DMS 273 (cell line): ENCODE data around the gene CLEC2L.

Source experiments
- DNase-seq: peaks from one replicate; lab custom pipeline; 2025; ENCODE audit not compliant: unreplicated experiment; lab: John Stamatoyannopoulos, UW

Gene CLEC2L

DNA sequence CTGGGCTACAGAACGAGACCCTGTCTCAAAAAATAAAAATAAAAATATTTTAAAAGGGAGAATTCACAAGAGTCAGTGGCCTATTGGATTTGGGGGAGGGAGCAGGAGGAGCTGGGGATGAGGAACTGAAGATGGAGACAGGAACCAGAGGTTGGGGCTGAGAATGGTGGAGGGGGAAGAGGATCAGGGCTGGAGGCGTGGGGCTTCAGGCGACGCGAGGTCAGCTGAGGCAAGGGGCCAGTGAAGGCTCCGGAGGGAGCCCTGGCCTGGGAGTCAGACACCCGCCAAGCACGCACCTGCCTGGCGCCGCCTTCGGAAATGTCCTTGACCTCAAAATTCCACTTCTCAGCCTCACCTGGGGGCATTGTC, 671 bp upstream of the CLEC2L start:
- no peak for DNase-seq

DNA sequence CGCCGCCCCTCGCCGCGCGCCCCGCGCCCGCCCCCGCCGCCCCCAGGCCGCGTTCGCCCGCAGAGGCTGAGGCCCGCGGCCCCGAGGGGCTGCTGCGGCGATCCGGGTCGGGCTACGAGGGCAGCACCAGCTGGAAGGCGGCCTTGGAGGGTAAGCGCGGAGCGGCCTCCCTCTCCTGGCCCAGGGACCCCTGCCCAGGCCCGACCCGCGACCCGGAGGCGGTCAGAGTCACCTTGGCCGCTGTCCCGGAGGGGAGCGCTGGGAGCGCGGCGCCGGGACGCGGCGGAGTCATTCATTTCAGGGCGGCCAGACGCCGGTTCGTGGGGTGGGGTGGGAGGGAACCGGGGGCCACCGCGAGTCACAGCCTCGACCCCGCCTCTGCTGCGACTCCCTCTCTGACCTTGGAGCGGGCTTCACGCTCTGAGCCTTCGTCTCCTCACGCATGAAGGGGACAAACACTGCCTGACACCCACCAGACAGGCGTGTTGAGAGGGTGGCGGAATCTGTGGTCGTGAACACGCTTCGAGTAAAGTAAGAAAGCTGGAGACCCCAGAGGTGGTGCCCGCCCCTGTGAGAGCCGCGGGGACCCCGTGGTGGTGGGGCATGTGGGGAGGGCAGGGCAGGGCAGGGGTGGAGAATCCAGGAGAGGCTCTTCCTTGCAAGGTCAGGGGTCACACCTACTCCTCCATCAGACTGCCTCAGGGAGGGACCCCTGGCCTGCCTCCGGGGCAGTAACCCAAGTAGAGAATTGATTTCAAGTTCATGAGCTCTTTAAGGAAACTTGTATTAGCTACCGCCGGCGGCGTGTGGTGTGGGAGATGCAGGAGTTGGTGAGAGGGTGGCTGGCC, 707 bp downstream of the CLEC2L start:
- peak; percentile 48 for DNase-seq

DNA sequence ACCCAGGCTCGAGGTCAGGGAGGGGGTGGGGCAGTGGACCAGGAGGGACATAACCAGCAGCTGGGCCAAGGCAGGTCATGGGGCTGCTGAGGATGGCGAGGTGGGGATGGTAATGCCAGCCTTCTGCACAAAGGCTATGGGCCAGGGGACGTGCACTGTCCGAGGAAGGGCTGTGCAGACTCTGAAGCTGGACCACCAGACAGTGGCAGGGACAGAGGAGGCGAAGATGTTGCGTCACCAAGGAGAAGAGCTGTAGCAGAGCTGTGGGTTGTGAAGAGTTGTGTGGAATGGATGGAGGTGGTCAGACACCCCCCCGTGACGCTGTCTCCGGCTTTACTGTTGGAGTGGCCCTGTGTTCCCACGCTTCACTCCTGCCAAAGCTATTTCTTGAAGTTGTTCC, 1.8 kb downstream of the CLEC2L start:
- no peak for DNase-seq

DNA sequence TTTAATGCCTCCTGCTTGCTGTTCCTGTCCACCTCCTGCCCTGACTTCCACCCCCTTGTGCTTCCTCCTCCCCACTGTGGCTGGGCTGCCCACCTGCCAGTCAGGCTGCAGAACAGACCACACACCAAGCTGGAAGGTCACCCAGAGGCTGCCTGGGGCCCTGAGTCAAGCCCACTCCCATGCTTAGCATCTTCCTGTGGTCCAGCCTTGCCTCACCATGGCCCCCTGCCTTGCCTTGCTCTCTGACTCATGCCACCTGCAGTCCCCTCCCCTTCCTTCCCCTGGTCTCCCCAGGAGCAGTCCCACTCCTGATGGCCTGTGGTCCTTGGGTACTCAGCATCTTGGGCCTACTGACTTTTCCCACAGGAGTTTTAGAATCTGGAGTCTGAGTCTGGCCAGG, 2.3 kb downstream of the CLEC2L start:
- no peak for DNase-seq

DNA sequence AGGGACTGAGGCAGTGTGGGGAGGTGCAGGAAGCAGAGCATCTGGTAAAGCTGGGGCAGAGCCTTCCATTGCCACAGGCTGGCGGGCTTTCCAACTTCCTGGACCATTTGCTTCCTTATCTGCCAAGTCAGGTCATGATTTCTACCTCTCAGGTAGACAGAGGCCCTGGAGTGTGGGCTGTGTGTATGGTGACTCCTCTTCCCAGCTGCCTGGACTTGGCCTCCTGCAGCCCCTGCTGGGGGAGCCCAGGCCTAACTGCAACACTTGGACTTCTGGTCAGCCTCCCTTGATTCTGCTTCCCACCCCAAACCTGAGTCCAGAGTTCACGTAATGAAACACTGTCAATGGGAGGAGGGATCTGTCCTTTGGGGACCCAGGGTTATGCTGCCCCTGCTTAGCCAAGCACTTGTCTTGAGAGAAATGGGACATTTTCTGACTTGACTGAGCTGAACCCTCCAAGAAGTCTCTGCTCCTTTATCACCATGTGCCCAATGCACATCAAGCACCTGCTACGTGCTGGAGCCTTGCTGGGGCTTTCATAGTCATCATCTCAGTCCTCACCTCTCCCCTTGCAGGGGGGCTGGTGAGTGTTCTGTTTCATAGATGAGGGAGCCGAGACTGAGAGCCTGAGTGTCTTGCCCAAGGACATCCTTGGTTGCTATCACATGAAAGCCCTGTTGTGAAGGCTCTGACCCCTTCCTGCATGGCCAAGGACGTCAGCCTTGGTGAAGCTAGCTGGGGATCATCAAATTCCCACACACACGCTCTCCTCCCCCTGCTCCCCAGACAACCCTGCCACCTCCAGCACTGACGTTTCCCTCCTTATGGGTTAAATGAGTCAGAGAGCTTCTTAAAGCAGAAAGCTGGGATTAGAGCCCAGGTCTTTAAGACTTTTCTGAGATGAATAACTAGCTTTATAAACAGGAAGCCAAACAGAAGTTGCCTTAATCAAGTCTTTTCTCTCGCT, 3.4 kb downstream of the CLEC2L start:
- DNase-seq, result no peak

DNA sequence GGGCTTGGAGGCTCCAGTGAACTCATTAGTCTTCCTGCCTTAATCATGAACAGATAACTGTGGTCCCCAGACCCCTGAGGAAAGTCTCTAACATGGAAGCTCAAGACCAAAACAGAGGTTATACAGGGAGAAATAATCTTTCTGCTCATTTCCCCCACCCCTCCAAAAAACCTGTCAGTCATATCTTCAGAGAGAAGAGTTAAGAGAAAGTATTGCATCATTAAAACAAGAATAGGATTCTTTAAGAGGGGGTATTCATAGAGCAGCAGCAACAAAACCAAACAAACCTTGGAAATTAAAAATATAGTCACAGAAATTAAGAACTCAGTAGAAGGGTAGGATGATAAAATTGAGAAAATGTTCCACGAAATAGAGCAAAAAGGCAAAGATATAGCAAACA, 7.6 kb downstream of the CLEC2L start:
- DNase-seq, result no peak

DNA sequence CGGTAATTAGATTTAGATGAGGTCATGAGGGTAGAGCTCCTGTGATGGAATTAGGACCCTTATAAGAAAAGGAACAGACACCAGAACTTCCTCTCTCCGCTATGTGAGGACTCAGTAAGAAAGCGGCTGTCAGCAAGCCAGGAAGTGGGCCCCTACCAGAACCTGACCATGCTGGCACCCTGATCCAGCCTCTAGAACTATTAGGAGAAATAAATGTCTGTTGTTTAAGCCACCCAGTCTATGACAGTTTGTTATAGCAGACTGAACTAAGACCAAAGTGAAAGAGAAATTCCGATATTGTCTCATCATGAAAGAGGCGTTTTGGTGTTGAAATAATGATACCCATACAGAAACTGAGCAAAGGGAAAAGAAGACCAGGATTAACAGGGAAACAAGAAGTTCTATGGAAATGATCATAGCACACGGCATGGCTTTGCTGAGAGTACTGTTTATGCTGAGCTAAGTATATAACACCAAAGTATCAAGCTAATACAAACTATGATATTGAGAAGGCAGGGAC, 9.2 kb downstream of the CLEC2L start:
- no peak for DNase-seq

DNA sequence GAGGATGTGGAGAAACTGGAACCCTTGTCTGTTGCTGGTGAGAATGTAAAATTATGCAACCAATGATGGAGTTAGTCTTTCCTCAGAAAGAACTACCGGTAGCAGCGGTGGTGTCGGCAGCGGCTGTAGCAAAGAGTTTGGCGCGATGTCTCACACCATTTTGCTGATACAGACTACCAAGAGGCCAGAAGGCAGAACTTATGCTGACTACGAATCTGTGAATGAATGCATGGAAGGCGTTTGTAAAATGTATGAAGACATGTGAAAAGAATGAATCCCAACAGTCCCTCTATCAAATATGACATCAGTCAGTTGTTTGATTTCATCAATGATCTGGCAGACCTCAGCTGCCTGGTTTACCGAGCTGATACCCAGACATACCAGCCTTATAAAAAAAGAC, 10.6 kb downstream of the CLEC2L start:
- DNase-seq, result no peak

DNA sequence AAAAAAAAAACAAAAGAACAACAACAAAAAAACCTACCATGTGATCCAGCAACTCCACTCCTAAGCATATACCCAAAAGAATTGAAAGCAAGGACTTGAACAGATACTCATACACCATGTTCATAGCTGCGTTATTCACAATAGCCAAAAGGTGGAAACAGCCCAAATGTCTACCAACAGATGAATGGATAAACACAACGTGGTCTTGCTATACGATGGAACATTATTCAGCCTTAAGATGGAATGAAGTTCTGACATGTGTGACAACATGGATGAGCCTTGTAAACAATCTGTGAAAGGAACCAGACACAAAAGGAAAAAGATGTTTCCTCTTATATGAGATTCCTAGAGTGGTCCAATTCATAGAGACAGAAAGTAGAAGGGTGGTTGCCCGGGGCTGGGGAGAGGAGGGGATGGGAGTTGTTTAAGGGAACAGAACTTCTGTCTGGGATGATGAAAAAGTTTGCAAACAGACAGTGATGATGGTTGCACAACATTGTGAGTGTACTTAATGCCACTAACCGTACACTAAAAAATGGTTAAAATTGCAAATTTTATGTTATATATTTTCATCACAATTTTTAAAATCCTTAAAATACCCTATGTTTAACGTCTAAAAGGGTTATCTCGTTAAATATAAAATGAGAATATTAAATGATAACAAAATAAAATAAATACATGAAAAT, 11.6 kb downstream of the CLEC2L start:
- DNase-seq, result no peak

DNA sequence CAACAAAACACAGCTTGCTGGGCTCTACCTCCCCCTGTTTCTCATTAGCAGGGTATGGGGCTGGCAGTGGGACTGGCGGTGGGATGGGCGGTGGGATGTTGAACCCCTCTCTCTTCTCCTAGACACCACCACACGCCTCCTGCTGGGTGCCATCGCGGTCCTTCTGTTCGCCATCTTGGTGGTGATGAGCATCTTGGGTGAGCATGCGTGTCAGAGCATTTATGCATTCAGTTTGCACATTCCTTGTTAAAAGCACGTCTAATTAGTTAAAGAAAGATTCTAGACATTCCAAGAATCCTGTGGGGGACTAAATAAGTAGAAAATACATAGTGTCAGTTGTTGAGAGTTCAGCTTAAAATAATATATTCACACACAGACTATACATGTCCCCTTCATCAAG, 12.7 kb downstream of the CLEC2L start:
- DNase-seq, result no peak

DNA sequence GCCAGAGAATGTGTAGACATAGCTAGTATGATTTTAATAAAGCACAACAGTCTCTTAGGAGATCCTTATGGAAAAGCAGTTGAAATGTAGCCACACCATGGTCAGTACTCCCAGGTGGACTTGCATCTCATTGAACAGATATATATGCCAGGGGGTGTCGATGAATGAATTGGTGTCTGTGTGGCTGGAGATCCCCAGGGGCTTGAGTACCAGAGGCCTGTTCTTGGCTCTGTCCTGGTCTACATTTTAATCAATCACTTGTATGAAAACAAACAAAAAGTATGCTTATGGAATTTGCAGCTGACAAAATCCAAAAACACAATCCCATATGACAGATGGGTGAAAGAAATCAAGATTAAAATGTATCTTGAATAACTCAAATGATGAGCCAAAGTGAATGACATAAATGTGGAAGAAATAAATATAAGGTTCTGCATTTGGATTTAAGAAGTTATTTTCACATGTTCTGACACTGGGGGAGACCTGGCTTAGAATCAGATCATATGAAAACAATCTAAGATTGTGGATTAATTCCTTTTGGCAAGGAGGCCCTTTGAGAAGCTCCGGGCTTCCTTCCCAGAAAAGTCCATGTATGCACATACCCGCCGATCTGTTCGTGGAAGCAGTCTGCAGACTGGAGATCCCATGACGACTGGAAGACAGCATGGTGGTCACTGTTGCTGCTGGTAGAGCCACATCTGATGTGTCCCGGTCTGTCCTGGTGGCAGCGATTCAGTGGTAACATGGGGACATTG, 15.6 kb downstream of the CLEC2L start:
- no peak for DNase-seq

DNA sequence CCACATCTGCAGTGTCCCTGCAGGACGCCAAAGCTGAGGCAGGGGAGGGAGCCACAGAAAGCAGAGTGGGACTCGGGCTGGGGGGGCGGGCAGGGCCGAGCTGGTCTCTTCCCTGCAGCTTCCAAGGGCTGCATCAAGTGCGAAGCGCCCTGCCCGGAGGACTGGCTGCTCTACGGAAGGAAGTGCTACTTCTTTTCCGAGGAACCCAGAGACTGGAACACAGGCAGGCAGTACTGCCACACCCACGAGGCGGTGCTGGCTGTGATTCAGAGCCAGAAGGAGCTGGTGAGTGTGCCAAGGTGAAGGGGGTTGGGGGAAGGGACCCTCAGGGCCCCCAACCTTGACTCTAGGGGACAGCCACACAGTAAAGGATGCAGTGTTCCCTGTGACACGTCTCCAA, 16.7 kb downstream of the CLEC2L start:
- DNase-seq, result no peak

DNA sequence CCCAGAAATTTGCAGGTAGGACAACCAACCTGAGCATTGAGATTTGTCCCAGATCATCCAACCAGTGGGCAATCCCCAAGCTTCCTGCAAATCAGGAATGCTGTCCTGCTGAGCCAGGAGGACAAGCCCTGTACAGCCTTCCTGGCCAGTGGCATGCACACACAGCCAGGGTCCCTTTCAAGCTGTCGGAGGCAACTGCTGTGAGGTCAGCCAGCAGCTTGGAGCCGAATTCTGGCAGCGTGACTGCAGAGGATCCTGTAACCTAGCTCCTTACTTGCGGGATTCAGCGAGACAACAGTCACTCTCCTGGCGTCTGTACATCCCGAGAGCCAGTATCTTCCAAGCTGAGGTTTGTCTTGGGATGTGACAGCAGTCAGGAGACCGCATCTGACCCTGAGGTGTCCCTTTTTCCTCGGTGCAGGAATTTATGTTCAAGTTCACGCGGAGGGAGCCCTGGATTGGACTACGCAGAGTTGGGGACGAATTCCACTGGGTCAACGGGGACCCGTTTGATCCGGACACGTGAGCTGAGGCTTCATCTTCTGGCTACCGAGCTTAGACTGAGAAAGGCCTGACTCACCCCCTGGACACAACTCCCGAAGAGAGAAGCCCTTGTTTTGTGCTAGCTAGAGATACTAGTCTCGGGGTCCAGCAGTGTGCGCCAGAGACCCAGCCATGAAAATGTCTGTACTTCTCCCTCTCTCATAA, 18.3 kb downstream of the CLEC2L start:
- DNase-seq, result peak; percentile 30

DNA sequence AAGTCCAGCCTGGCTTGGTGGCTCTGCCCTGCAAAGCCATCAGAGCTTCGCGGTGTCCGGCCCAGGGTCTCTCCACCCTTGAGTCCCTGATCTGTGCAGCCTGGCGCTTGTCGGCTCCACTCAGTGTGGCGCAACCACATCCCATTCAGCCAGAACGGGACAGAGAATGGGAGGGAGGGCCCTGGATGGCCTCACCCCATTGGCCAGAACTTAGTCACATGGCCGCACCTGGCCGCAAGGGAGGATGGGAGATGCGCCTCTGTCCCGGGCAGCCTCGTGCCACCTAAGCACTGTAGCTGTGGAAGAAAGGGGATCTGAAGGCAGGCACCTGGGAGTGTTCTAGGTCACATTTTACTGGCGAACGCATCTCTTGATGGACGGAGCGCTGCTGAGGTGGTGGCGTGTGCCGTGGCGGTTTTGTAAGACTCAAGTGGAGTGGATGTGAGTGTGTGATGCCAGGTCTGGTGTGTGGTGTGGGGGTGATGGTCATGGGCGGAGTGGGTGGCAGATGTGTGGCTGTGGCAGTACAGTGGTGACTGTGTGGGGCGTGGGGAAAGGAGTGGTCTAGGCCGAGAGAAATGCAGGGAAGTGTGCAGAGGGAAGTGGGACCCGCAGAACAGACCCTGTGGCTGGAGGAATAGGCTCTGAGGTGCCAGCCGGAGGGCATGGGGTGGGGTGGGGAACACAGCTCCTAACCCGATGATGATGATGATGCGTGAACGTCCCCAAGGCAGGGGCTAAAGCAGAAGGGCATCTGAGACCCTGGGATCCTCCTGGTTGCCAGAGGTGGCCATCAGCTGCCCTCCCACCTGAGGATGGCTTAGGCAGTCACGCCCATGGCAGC, 19.0 kb downstream of the CLEC2L start:
- DNase-seq, result no peak

DNA sequence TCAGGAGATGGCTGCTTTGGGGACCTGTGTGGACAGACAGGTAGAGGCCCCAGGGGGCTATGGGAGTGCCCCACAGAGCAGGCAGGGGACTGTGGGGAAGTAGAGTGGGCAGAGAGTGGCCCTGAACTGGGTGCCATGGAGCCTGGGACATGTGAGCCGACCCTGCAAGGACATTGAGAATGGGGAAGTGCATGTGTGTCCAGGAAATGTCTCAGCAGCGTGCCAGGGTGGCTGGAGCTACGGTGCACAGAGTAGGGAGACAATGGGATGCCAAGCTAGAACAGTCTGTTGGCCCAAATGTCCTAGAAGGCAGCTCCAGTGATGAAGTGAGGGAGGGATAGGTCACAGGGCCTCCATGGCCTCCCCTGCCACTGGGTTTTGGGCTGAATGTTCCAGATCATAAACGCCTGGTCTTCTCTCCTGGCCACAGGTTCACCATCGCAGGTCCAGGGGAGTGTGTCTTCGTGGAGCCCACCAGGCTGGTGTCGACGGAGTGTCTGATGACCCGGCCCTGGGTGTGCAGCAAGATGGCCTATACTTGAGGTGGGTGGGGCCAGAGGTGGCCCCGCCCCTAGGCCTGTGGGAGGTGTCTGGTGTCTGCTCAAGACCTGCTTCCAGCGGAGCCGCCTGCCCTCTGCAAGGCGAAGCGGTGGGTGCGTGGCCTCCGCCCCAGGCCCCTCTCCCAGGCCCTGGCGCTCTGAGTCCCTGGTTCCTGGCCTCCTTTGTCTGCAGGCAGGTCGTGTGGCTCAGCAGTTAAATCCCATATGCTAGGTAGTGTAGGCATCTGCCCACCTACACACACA, 20.5 kb downstream of the CLEC2L start:
- peak; percentile 31 for DNase-seq

DNA sequence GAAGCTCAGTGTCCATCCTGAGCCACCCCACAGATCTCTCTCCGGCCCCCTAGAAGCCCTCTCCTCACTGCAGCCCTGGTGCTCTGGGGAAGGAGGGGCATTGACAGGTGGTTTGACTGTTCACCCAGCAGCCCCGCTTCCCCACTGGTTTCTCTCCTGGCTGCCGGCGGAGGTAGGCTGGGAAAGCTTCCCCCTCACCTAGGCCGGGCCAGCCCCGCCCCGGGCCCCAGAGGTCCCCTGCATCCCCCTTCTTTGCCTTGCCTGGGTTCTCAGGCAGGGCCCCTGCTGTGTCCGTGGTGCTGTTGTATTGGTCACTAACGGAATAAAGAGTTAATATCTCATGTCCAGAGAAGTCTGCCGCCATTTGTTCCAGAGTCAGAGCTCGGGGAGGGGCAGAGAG, 21.2 kb downstream of the CLEC2L start:
- DNase-seq, result no peak

DNA sequence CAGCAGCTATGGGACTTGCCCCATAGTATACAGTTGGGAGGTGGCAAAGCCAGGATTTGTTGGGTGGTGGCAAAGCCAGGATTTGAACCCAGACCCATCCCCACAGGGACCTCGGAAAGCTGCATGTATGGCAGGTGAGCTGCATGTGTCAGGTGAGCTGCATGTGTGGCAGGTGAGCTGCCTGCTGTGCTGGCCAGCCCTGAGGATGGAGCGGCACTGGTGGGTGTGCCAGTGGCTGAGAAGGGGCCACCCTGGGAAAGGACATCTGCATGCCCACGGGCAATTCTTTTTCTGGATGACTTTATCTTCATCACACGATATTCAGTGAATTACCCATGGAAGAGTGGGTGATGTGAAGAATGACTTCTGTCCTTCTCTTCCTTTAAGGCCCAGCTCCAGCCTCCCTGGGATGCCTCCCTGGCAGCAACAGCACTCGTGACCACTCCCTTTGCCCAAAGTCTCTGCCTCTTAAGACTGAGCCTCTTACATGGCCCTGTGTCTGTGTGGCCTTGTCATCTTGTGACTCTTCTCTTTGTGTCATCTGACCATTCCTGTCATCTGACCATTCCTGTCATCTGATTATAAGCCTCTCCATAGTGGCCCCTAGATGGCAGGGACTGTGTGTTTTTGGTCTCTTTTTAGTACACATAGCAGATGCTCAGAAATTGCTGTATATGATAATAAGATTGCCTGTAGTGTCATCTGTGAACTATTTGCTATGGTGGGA, 25.0 kb downstream of the CLEC2L start:
- DNase-seq, result no peak
